GM19099 (cell line): ENCODE data around the gene SOAT2.

ENCODE experiments used
- POLR2A ChIP-seq: IDR thresholded peaks from 3 replicates; pipeline ENCODE4 v1.6.1; 2011; ENCODE audit warnings: low read depth; ENCODE audit not compliant: insufficient read length; ENCODE audit errors: extremely low read depth

Gene SOAT2

GRCh38 chr12:53170876-53171724 is 67.8 kb downstream of the SOAT2 start:
- no peak for TF ChIP-seq POLR2A

- TF ChIP-seq POLR2A: no peak
Measured at GRCh38 chr12:53171725-53172329, 68.5 kb downstream of the SOAT2 start.

- no peak for TF ChIP-seq POLR2A
Measured at GRCh38 chr12:53172352-53172751, 69.1 kb downstream of the SOAT2 start.

GRCh38 chr12:53173085-53173715 is 69.9 kb downstream of the SOAT2 start:
- no peak for TF ChIP-seq POLR2A
